Endodermal cell (in vitro differentiated cells): ENCODE data around the gene PROX2. TPM values are rescaled to one million over a fixed set of nuclear protein-coding genes. Genes with fewer than 3 reads are reported as not detected.

Experiments
- DNase-seq: peaks from one replicate; pipeline ENCODE4 v3.0.0-alpha.2; 2017
- H3K27ac ChIP-seq: 2 replicates; pipeline ENCODE4 v1.5.1; 2013; ENCODE audit warnings: mild to moderate bottlenecking, low read depth, low read length, moderate library complexity
- H3K27me3 ChIP-seq: 2 replicates; pipeline ENCODE4 v1.6.1; 2013; ENCODE audit warnings: mild to moderate bottlenecking, low read length, moderate library complexity; ENCODE audit not compliant: insufficient read depth, control insufficient read depth, poor library complexity, severe bottlenecking
- H3K36me3 ChIP-seq: 2 replicates; pipeline ENCODE4 v1.7.0; 2013; ENCODE audit warnings: mild to moderate bottlenecking, low read length, moderate library complexity; ENCODE audit not compliant: control insufficient read depth, insufficient read depth
- H3K4me1 ChIP-seq: one replicate; pipeline ENCODE4 v1.7.0; 2013; ENCODE audit warnings: low read length; ENCODE audit not compliant: control insufficient read depth, insufficient read depth
- H3K4me3 ChIP-seq: 2 replicates; pipeline ENCODE4 v1.5.1; 2013; ENCODE audit warnings: mild to moderate bottlenecking, low read length, moderate library complexity
- H3K9ac ChIP-seq: 2 replicates; pipeline ENCODE4 v1.6.1; 2013; ENCODE audit warnings: mild to moderate bottlenecking, low read length, moderate library complexity; ENCODE audit not compliant: poor library complexity, severe bottlenecking; ENCODE audit errors: extremely low read depth
- H3K9me3 ChIP-seq: 2 replicates; pipeline ENCODE4 v1.6.1; 2013; ENCODE audit warnings: mild to moderate bottlenecking, low read length, moderate library complexity; ENCODE audit not compliant: control insufficient read depth
- H3K27ac Mint-ChIP-seq: 2 replicates; pipeline ENCODE4 v1.8.0; 2020; ENCODE audit warnings: mixed read lengths
- H3K27me3 Mint-ChIP-seq: 2 replicates; pipeline ENCODE4 v1.8.0; 2021; ENCODE audit warnings: mild to moderate bottlenecking, mixed read lengths; ENCODE audit not compliant: insufficient read depth
- H3K36me3 Mint-ChIP-seq: 2 replicates; pipeline ENCODE4 v1.8.0; 2020; ENCODE audit warnings: low read depth, mixed read lengths
- H3K4me1 Mint-ChIP-seq: 2 replicates; pipeline ENCODE4 v1.8.0; 2020; ENCODE audit warnings: mixed read lengths
- H3K4me3 Mint-ChIP-seq: 2 replicates; pipeline ENCODE4 v1.8.0; 2020; ENCODE audit warnings: mild to moderate bottlenecking, moderate library complexity, mixed read lengths
- H3K9me3 Mint-ChIP-seq: 2 replicates; pipeline ENCODE4 v1.8.0; 2020; ENCODE audit warnings: mild to moderate bottlenecking, mixed read lengths
- WGBS, 2 experiments: methylation state at CpG; one replicate each; pipeline versions ENCODE4 v1.1.5 to v1.1.7; 2013; ENCODE audit warnings: missing lambda C conversion rate in 2 of 2, mixed read lengths in 1 of 2; ENCODE audit not compliant: insufficient coverage in 1 of 2, insufficient read length in 1 of 2; 5-methylcytosine and 5-hydroxymethylcytosine counted together
- total RNA-seq, 2 donors: library from RNA; stranded (reverse); fragmentation: NEBNext Ultra II Directional in 1 of 2; extraction: Animal tissue kit (Norgen Biotek cat#: 25700) in 1 of 2; gene quantifications; 2 replicates in 1 of 2; 3 replicates in 1 of 2; pipeline ENCODE4 v1.2.1, GENCODE V29; 2021
- TF ChIP-seq, protein P1 (sequence below): fragments of 200-600 bp; sonication (generic); conservative IDR thresholded peaks from 2 replicates; pipeline ENCODE4 v1.5.0; 2021; ENCODE audit warnings: antibody characterized with exemption, mild to moderate bottlenecking

The PROX2 gene
- total RNA-seq, 2 donors from 2014 or later: not detected

DNA sequence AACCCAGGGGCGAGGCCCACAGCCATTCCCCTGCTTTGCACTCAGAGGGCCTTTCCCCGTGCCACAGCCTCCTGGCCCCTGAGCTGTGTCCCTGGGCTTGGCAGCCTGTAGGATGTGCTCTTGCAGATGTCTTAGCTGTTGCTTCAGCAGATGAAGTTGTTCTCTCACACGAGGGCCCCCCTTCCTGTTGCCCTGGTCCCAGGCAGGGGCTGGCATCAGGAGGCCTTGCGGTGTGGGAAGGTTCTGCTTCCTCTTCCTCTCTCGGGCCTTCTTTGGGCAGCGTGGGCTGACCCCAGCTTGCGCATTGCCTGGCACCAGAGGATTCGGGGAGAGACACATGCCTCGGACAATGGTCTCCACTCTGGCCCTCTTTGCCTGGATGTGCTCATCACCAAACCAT lies 12.7 kb downstream of the PROX2 start:
- Histone ChIP-seq H3K27ac (no peak overlapping the region), H3K4me3 (no peak overlapping the region), H3K9ac (no peak overlapping the region), H3K36me3 (no peaks in the 10 kb centered on the region), H3K4me1 (no peaks in the 10 kb centered on the region), H3K27me3 (peaks cover 16% of the 10 kb centered on the region), H3K9me3 (no peaks in the 10 kb centered on the region)
- TF ChIP-seq, protein P1, sequence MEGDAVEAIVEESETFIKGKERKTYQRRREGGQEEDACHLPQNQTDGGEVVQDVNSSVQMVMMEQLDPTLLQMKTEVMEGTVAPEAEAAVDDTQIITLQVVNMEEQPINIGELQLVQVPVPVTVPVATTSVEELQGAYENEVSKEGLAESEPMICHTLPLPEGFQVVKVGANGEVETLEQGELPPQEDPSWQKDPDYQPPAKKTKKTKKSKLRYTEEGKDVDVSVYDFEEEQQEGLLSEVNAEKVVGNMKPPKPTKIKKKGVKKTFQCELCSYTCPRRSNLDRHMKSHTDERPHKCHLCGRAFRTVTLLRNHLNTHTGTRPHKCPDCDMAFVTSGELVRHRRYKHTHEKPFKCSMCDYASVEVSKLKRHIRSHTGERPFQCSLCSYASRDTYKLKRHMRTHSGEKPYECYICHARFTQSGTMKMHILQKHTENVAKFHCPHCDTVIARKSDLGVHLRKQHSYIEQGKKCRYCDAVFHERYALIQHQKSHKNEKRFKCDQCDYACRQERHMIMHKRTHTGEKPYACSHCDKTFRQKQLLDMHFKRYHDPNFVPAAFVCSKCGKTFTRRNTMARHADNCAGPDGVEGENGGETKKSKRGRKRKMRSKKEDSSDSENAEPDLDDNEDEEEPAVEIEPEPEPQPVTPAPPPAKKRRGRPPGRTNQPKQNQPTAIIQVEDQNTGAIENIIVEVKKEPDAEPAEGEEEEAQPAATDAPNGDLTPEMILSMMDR: no peak
- Mint-ChIP-seq H3K27ac (no peak overlapping the region), H3K9me3 (no peaks in the 10 kb centered on the region), H3K36me3 (no peaks in the 10 kb centered on the region), H3K27me3 (peaks cover 32% of the 10 kb centered on the region), H3K4me3 (no peak overlapping the region), H3K4me1 (no peaks in the 10 kb centered on the region)
- 95% methylated on average over 9 of the region's 9 CpGs for WGBS, 2 experiments
- DNase-seq: peak; percentile 42

DNA sequence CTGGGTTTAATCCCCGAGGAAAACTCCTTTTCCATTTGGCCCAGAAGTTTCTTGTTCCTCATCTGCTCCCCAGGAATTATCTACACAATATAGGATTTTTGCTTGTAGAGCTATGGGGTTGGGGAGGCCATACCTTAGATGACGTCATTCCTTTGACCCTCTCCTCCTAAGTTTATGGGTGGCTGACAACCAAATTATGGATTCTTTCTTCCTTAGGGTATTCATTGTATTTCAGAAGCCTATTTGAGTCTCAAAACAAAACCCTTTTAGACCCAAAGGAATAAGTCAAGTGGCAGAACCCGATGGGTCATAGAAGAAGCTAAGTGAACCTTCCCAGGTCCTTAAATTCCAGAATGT lies 14.2 kb downstream of the PROX2 start:
- Histone ChIP-seq H3K4me3 (no peak overlapping the region), H3K27me3 (peaks cover 12% of the 10 kb centered on the region), H3K27ac (no peak overlapping the region), H3K9ac (no peak overlapping the region), H3K9me3 (no peaks in the 10 kb centered on the region), H3K36me3 (no peaks in the 10 kb centered on the region), H3K4me1 (no peaks in the 10 kb centered on the region)
- H3K36me3 Mint-ChIP-seq: no peaks in the 10 kb centered on the region
- TF ChIP-seq, protein P1: no peak
- no peaks in the 10 kb centered on the region for H3K4me1 Mint-ChIP-seq
- no peak for DNase-seq
- no peaks in the 10 kb centered on the region for H3K9me3 Mint-ChIP-seq
- H3K4me3 Mint-ChIP-seq: no peak overlapping the region
- no peak overlapping the region for H3K27ac Mint-ChIP-seq
- 90 to 94% methylated on average over 1 to 3 of the region's 3 CpGs for WGBS, 2 experiments
- H3K27me3 Mint-ChIP-seq: peaks cover 23% of the 10 kb centered on the region

DNA sequence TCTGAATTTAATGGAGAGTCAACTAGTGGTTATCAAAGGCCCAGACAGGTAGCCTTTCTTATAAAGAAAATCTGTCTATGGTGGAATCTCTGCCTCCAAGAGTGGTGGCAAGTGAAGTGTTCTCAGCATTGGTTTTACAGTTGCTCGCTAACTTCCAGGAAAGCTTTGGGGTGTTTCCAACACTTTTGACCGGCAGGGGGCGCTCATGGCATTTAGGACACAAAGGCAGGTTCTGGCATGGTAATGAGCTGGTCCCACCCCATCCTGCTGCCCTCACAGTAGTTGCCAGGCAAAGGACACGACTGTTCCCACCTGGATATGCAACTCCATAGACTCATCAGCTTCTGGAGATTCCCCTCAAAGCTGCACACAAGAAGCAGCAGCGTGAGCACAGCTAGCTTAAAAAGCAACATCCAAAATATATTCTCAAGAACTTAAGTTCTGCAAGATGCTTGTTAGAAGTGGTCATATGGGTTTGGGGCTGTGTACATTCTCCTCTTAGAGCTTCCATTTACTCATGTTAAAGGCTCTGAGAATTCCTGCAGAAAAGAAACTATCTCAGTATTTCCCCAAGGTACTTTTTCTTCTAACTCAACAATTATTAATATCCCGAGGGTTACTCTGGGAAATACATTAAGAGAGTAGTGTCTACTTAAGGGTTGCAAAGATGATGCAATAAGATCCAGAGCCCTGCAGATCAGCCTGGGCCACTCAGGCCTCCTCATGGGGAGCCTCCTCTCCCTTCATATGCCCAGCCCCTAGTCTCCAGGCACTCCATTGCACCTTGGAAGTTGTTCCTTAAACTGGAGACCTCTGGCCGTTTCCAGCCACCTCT lies 14.8 kb downstream of the PROX2 start:
- no peaks in the 10 kb centered on the region for H3K9me3 Mint-ChIP-seq
- Histone ChIP-seq H3K9me3 (no peaks in the 10 kb centered on the region), H3K27ac (no peak overlapping the region), H3K4me1 (no peaks in the 10 kb centered on the region), H3K4me3 (no peak overlapping the region), H3K36me3 (no peaks in the 10 kb centered on the region), H3K27me3 (peaks cover 6% of the 10 kb centered on the region), H3K9ac (no peak overlapping the region)
- H3K4me1 Mint-ChIP-seq: no peaks in the 10 kb centered on the region
- TF ChIP-seq, protein P1: peak; percentile 92
- no peaks in the 10 kb centered on the region for H3K36me3 Mint-ChIP-seq
- H3K27ac Mint-ChIP-seq: no peak overlapping the region
- H3K4me3 Mint-ChIP-seq: no peak overlapping the region
- 20 to 22% methylated on average over 5 to 7 of the region's 7 CpGs for WGBS, 2 experiments
- DNase-seq: peak; percentile 98
- H3K27me3 Mint-ChIP-seq: peaks cover 17% of the 10 kb centered on the region
